ENCODE measurements around the gene ETFA.

ETFA gene

DNA sequence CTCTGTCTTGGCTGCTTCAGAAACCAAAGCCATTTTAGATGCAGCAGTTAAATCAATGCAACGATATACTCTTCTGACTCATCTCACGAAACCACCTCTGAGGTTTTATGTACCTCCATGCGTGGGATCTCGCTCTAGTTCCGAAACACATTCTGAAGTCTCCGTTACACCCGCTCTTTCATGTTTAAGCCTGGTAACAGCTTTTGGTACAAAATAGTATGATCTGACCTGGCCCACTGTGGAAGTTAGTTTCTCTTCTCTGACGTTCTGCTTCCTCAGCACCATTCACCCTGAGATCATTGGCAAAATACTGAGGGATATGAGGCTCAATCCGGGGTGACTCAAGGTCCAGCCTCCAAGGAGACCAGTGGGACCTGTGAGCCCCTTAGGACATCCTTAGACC, 129.6 kb downstream of the ETFA start:
- no peaks in the 10 kb centered on the region for H3K36me3 ChIP-seq (replicated peaks; ENCODE audit: low read depth, low read length)
- peak overlapping the region; percentile 2; the same call in 1 of the 2 replicates for H3K9ac ChIP-seq (ENCODE audit: low read length)
- peak overlapping the region; percentile 55 for H3K4me3 ChIP-seq (ENCODE audit: low read length)
- H3K9me3 ChIP-seq (ENCODE audit: insufficient read depth, low read length), result no peaks in the 10 kb centered on the region
- H3K4me1 ChIP-seq (ENCODE audit: low read length), result peaks cover 18% of the 10 kb centered on the region
- H3K4me2 ChIP-seq (ENCODE audit: low read length), result peak overlapping the region; percentile 78
- H3K79me2 ChIP-seq (ENCODE audit: low read length), result no peaks in the 10 kb centered on the region
- H3K27me3 ChIP-seq (ENCODE audit: low read depth, low read length), result peaks cover 73% of the 10 kb centered on the region
- H2AFZ ChIP-seq (ENCODE audit: low read depth, low read length), result no peak overlapping the region
- TF ChIP-seq, protein P1, sequence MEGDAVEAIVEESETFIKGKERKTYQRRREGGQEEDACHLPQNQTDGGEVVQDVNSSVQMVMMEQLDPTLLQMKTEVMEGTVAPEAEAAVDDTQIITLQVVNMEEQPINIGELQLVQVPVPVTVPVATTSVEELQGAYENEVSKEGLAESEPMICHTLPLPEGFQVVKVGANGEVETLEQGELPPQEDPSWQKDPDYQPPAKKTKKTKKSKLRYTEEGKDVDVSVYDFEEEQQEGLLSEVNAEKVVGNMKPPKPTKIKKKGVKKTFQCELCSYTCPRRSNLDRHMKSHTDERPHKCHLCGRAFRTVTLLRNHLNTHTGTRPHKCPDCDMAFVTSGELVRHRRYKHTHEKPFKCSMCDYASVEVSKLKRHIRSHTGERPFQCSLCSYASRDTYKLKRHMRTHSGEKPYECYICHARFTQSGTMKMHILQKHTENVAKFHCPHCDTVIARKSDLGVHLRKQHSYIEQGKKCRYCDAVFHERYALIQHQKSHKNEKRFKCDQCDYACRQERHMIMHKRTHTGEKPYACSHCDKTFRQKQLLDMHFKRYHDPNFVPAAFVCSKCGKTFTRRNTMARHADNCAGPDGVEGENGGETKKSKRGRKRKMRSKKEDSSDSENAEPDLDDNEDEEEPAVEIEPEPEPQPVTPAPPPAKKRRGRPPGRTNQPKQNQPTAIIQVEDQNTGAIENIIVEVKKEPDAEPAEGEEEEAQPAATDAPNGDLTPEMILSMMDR (IDR thresholded peaks at IDR 0.05; ENCODE audit: low read depth, low read length), result no peak
- TF ChIP-seq EZH2phosphoT487 (IDR thresholded peaks at IDR 0.05; ENCODE audit: low read depth), result no peak
- no peak overlapping the region for H3K27ac ChIP-seq (ENCODE audit: low read length)
- H4K20me1 ChIP-seq (ENCODE audit: insufficient read depth, low read length), result no peaks in the 10 kb centered on the region; the same call in 1 of the 2 replicates

DNA sequence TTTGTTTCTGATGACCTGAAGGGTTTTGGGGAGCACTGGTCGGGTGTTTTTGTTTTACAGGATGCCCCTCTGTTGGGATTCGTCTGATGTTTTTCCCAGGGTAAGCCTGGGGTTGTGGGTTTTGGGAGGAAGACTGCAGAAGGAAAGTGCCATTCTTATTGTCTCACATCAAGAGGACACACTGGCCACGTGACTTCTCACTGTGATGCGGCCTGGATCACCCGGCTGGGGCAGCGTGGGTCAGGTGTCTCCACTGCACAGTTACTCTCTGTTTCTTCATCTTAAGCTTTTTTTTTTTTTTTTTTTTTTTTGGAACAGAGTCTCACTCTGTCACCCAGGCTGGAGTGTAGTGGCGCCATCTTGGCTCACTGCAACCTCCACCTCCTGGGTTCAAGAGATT, 130.9 kb downstream of the ETFA start:
- Histone ChIP-seq H3K9ac (ENCODE audit: low read length) (no peak overlapping the region), H3K4me2 (ENCODE audit: low read length) (no peak overlapping the region), H2AFZ (ENCODE audit: low read depth, low read length) (no peak overlapping the region), H3K36me3 (replicated peaks; ENCODE audit: low read depth, low read length) (no peaks in the 10 kb centered on the region), H3K79me2 (ENCODE audit: low read length) (no peaks in the 10 kb centered on the region), H4K20me1 (ENCODE audit: insufficient read depth, low read length) (no peaks in the 10 kb centered on the region; the same call in 1 of the 2 replicates), H3K4me1 (ENCODE audit: low read length) (peaks cover 18% of the 10 kb centered on the region), H3K27ac (ENCODE audit: low read length) (no peak overlapping the region), H3K4me3 (ENCODE audit: low read length) (no peak overlapping the region), H3K27me3 (ENCODE audit: low read depth, low read length) (peaks cover 73% of the 10 kb centered on the region), H3K9me3 (ENCODE audit: insufficient read depth, low read length) (no peaks in the 10 kb centered on the region)
- TF ChIP-seq, protein P1 (IDR thresholded peaks at IDR 0.05; ENCODE audit: low read depth, low read length), result no peak
- TF ChIP-seq EZH2phosphoT487 (IDR thresholded peaks at IDR 0.05; ENCODE audit: low read depth), result no peak

DNA sequence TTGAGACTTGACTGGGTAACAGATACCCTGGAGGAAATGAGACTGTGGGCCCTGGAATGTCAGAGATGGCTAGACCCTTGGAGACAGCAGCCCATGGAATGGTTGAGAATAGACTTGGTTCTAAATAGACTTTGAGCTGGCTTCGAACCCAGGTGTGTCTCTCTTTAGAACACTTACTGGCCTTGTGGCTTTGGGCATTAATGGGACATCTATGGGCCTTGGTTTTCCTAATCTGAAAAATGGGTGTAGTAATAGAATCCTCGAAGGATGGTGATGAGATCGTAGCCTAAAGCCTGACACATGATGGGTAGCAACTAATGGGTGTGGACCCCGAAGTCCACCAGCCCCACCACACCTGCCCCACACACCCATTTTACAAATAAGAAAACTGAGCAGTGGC, 132.2 kb downstream of the ETFA start:
- no peak overlapping the region for H3K27ac ChIP-seq (ENCODE audit: low read length)
- H3K27me3 ChIP-seq (ENCODE audit: low read depth, low read length), result peaks cover 60% of the 10 kb centered on the region

DNA sequence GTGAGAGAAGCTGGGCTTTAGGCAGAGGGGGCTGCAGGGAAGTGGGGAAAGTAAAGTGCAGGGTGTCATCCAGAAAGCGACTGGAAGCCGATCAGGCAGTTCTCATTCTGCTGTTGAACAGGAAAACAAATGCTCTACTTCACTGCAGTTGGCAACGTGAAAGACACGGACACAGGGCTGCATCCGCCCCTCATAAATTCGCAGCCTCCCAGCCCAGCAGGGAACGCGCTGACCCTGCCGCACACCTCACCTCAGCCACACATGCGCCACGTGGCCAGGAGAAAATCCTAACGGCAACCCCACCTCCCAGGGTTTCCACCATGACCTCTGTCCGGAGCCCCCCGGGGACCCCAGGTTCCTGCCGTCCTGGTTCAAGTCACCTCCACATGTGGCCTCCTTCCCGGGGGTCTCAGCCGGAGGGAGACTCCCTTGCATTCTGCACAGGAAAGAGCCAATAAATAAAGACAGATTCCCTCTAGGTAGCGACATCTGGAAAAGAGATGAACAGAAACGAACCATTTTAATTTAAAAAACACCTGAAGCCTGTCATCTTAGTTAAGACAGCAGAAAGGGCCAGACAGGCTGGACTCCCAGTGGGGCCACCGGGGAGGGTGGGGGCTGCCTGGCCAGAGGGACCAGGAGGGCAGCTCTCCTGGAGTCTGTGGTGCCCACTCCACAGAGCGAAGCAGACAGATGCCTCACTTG, 132.8 kb downstream of the ETFA start:
- Histone ChIP-seq H3K27me3 (ENCODE audit: low read depth, low read length) (peaks cover 54% of the 10 kb centered on the region), H3K79me2 (ENCODE audit: low read length) (no peaks in the 10 kb centered on the region), H3K4me2 (ENCODE audit: low read length) (no peak overlapping the region), H3K36me3 (replicated peaks; ENCODE audit: low read depth, low read length) (no peaks in the 10 kb centered on the region), H4K20me1 (ENCODE audit: insufficient read depth, low read length) (no peaks in the 10 kb centered on the region; the same call in 1 of the 2 replicates), H3K4me1 (ENCODE audit: low read length) (peaks cover 14% of the 10 kb centered on the region), H2AFZ (ENCODE audit: low read depth, low read length) (no peak overlapping the region), H3K9me3 (ENCODE audit: insufficient read depth, low read length) (no peaks in the 10 kb centered on the region), H3K4me3 (ENCODE audit: low read length) (no peak overlapping the region), H3K9ac (ENCODE audit: low read length) (no peak overlapping the region), H3K27ac (ENCODE audit: low read length) (no peak overlapping the region)
- TF ChIP-seq EZH2phosphoT487 (IDR thresholded peaks at IDR 0.05; ENCODE audit: low read depth), result no peak
- TF ChIP-seq, protein P1 (IDR thresholded peaks at IDR 0.05; ENCODE audit: low read depth, low read length), result no peak

More for the DNA sequence above, 132.2 kb downstream of the ETFA start:
- H3K36me3 ChIP-seq (replicated peaks; ENCODE audit: low read depth, low read length), result no peaks in the 10 kb centered on the region
- H2AFZ ChIP-seq (ENCODE audit: low read depth, low read length), result no peak overlapping the region
- no peaks in the 10 kb centered on the region for H3K9me3 ChIP-seq (ENCODE audit: insufficient read depth, low read length)
- H3K9ac ChIP-seq (ENCODE audit: low read length), result no peak overlapping the region
- TF ChIP-seq, protein P1 (IDR thresholded peaks at IDR 0.05; ENCODE audit: low read depth, low read length), result no peak
- TF ChIP-seq EZH2phosphoT487 (IDR thresholded peaks at IDR 0.05; ENCODE audit: low read depth), result no peak
- H3K4me3 ChIP-seq (ENCODE audit: low read length), result no peak overlapping the region
- peaks cover 14% of the 10 kb centered on the region for H3K4me1 ChIP-seq (ENCODE audit: low read length)
- no peaks in the 10 kb centered on the region; the same call in 1 of the 2 replicates for H4K20me1 ChIP-seq (ENCODE audit: insufficient read depth, low read length)
- H3K79me2 ChIP-seq (ENCODE audit: low read length), result no peaks in the 10 kb centered on the region
- H3K4me2 ChIP-seq (ENCODE audit: low read length), result no peak overlapping the region
